Endothelial cell of umbilical vein (primary cell): ENCODE data around the gene TMEM269. TPM values are rescaled to one million over a fixed set of nuclear protein-coding genes. Genes with fewer than 3 reads are reported as not detected.

Experiments
- BruUV-seq: library from RNA; stranded (reverse); fragments of 400-500 nt; replicated peaks from 2 replicates; lab custom pipeline; 2021; lab: Mats Ljungman, UMichigan
- CTCF ChIA-PET: fragments of 300-600, 350-600 bp; sonication (Branson Sonifier 250); formaldehyde crosslinking; loops from one replicate; lab custom pipeline; 2021; ENCODE audit warnings: antibody characterized with exemption, inconsistent platforms; lab: Charles Lee
- POLR2A ChIA-PET: fragments of 300-600, 350-600 bp; sonication (Branson Sonifier 250); formaldehyde crosslinking; loops from one replicate; lab custom pipeline; 2021; ENCODE audit warnings: antibody characterized with exemption, inconsistent platforms; lab: Charles Lee
- DNase-seq: peaks from one replicate; pipeline ENCODE4 v3.0.0-alpha.2; 2011; ENCODE audit warnings: low read depth, low spot score
- FAIRE-seq: peaks from 2 replicates; lab custom pipeline; 2011; peaks lifted over from hg19 to GRCh38; lab: Jason Lieb, UNC
- H2AFZ ChIP-seq: 2 replicates; pipeline ENCODE4 v1.6.0; 2012; ENCODE audit warnings: low read depth, low read length, control low read depth, inconsistent platforms
- H3K27ac ChIP-seq: 2 replicates; pipeline ENCODE4 v1.5.1; 2011; ENCODE audit warnings: low read depth, mild to moderate bottlenecking, control low read depth, low read length, moderate library complexity; ENCODE audit not compliant: insufficient read depth
- H3K27me3 ChIP-seq, 2 experiments: 2 replicates each; pipeline versions ENCODE4 v1.6.0 to v1.6.1; 2011; ENCODE audit warnings: low read length in 2 of 2, mixed read lengths in 1 of 2; ENCODE audit not compliant: control insufficient read depth in 2 of 2, insufficient read depth in 2 of 2
- H3K36me3 ChIP-seq, 2 experiments: 2 replicates in 1 of 2; 3 replicates in 1 of 2; pipeline ENCODE4 v1.5.1; 2011; ENCODE audit warnings: low read length in 2 of 2, mild to moderate bottlenecking in 1 of 2, moderate library complexity in 1 of 2; ENCODE audit not compliant: control insufficient read depth in 2 of 2, insufficient read depth in 2 of 2; ENCODE audit errors: extremely low read depth in 1 of 2
- H3K4me1 ChIP-seq: 3 replicates; pipeline ENCODE4 v1.5.1; 2011; ENCODE audit warnings: mild to moderate bottlenecking, low read length; ENCODE audit not compliant: control insufficient read depth, insufficient read depth; ENCODE audit errors: extremely low read depth
- H3K4me2 ChIP-seq: 2 replicates; pipeline ENCODE4 v1.6.1; 2011; ENCODE audit warnings: low read length, control low read depth, mixed read lengths; ENCODE audit not compliant: insufficient read depth
- H3K4me3 ChIP-seq, 3 experiments: fragments of 200-600 bp in 1 of 3; sonication (generic), shearing (Covaris generic) in 1 of 3; replicated peaks in 1 of 3; 2 replicates each; pipeline ENCODE4 v1.5.1; 2011 to 2016; ENCODE audit warnings: control low read depth in 3 of 3, low read length in 3 of 3, mild to moderate bottlenecking in 2 of 3, inconsistent platforms in 1 of 3, low read depth in 1 of 3, moderate library complexity in 1 of 3; ENCODE audit not compliant: insufficient read depth in 1 of 3
- H3K79me2 ChIP-seq: 2 replicates; pipeline ENCODE4 v1.6.0; 2012; ENCODE audit warnings: low read length, inconsistent platforms; ENCODE audit not compliant: control insufficient read depth, insufficient read depth
- H3K9ac ChIP-seq: replicated peaks from 2 replicates; pipeline ENCODE3; 2011; ENCODE audit warnings: low read length, control low read depth; ENCODE audit not compliant: insufficient read depth; ENCODE audit errors: extremely low read depth
- H3K9me1 ChIP-seq: replicated peaks from 3 replicates; pipeline ENCODE4 v1.6.0; 2011; ENCODE audit warnings: mild to moderate bottlenecking, low read length; ENCODE audit not compliant: control insufficient read depth, insufficient read depth; ENCODE audit errors: extremely low read depth
- H3K9me3 ChIP-seq: replicated peaks from 2 replicates; pipeline ENCODE4 v1.5.1; 2012; ENCODE audit warnings: low read length, inconsistent platforms; ENCODE audit not compliant: control insufficient read depth, insufficient read depth
- H4K20me1 ChIP-seq: replicated peaks from 2 replicates; pipeline ENCODE3; 2011; ENCODE audit warnings: mild to moderate bottlenecking, low read length; ENCODE audit not compliant: control insufficient read depth, insufficient read depth; ENCODE audit errors: extremely low read depth
- EZH2 ChIP-seq: IDR thresholded peaks from 2 replicates; pipeline ENCODE4 v1.6.1; 2012; ENCODE audit warnings: borderline replicate concordance, low read depth, mild to moderate bottlenecking, moderate library complexity, low read length, inconsistent platforms; ENCODE audit not compliant: severe bottlenecking
- JUN ChIP-seq: IDR thresholded peaks from 2 replicates; pipeline ENCODE4 v1.6.1; 2011; ENCODE audit warnings: borderline replicate concordance, low read depth; ENCODE audit not compliant: insufficient read length, insufficient read depth
- MYC ChIP-seq: IDR thresholded peaks from one replicate; pipeline ENCODE4 v1.6.1; 2011; ENCODE audit warnings: mild to moderate bottlenecking, low read depth, low read length
- POLR2AphosphoS5 ChIP-seq: IDR thresholded peaks from 2 replicates; pipeline ENCODE4 v1.6.1; 2012; ENCODE audit warnings: low read depth, mild to moderate bottlenecking, control low read depth, low read length, moderate library complexity; ENCODE audit not compliant: insufficient read depth
- dilution Hi-C: fragments of 300-500 bp; cut with MboI; formaldehyde crosslinking; loops from one replicate; pipeline ENCODE4 v1.15.0; 2019; ENCODE audit warnings: low sequenced_read_pairs; ENCODE audit not compliant: extremely low pct_ligation_motif_present
- intact Hi-C: fragments of 100-400 bp; cut with micrococcal nuclease; formaldehyde crosslinking; loops from one replicate; pipeline ENCODE4 v1.10.0; 2022
- polyA plus RNA-seq, 4 experiments: library from polyadenylated mRNA; depleted of rRNA in 3 of 4; stranded (reverse) in 3 of 4; unstranded in 1 of 4; fragments of >200 nt; gene quantifications; 2 replicates each; pipeline versions ENCODE4 v1.2.1 to v1.2.3, GENCODE V29; 2011 to 2012; ENCODE audit warnings: missing spikeins in 1 of 4
- total RNA-seq: library from RNA; stranded (reverse); gene quantifications from 2 replicates; pipeline ENCODE4 v1.2.3, GENCODE V29; 2021
- TF ChIP-seq, protein P1 (sequence below): IDR thresholded peaks from 2 replicates; pipeline ENCODE4 v1.6.1; 2011; ENCODE audit not compliant: insufficient read depth, insufficient read length

TMEM269 gene
- total and polyA plus RNA-seq, 2 donors (not counting 3 experiments of a cell fraction or from before 2014, with no cell fraction given), result 0.03 TPM; not detected in 1

DNA sequence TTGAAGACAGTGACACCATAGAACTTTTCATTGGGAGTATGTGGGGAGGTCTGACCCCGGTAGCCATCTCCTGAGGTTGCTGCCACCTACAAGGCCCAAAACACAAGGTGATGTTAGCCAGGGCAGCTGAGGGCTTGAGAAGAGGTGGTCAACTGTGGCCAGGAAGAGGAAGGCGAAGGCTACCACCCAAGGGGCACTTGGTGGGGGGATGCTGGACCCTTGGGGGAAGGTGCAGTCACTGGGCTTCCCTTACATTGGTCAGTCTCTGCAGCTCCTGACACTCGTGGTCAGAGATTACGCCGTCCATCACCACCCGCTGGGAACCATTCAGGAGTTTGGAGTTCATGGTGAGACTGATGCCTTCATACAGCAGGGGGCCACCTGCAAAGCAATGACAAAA lies 32.5 kb upstream of the TMEM269 start:
- Histone ChIP-seq H3K27ac (no peak overlapping the region), H3K27me3 (no peaks in the 10 kb centered on the region), H2AFZ (no peak overlapping the region), H3K36me3 (peaks cover 30 to 69% of the 10 kb centered on the region in 2 experiments), H3K9ac (no peak overlapping the region), H3K9me1 (no peaks in the 10 kb centered on the region), H4K20me1 (no peaks in the 10 kb centered on the region), H3K4me3 (no peak overlapping the region), H3K9me3 (no peaks in the 10 kb centered on the region), H3K4me2 (no peak overlapping the region), H3K4me1 (no peaks in the 10 kb centered on the region), H3K79me2 (no peaks in the 10 kb centered on the region)
- ChIA-PET CTCF (interaction anchor here (0.9 to 1.0 kb wide), 2 partner anchors 10 to 174 kb away, joined by 3 to 6 read pairs; no protein-coding TSS in a partner anchor), POLR2A (no interaction called here)
- dilution Hi-C loops, result no loop called here
- FAIRE-seq (no peak), DNase-seq (no peak)
- TF ChIP-seq MYC, result no peak
- TF ChIP-seq, protein P1, sequence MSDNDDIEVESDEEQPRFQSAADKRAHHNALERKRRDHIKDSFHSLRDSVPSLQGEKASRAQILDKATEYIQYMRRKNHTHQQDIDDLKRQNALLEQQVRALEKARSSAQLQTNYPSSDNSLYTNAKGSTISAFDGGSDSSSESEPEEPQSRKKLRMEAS, result no peak
- TF ChIP-seq POLR2AphosphoS5, result no peak
- TF ChIP-seq EZH2, result no peak
- BruUV-seq, result no TSS peak
- intact Hi-C loops, result no loop called here

DNA sequence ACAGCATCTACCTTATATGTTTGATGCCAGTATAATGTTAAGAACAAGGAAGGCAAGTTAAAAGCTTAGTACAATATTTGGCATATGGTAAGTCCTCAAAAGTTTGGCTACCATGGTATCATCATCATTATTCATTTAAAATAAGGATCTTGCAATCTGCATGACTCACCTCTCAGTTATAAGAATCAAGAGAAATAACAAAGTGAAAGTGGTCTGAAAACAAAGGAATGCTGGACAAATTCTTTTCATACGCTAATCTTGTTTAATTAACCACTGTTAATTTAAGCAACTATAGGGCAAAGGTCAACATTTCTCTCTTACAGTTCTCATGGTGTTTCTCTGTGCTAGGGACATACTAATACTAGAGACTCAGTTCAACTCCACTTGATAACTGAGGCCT lies 31.7 kb upstream of the TMEM269 start:
- ChIA-PET CTCF (interaction anchor here (0.9 to 1.0 kb wide), 2 partner anchors 11 to 175 kb away, joined by 3 to 6 read pairs; no protein-coding TSS in a partner anchor), POLR2A (no interaction called here)
- FAIRE-seq, result no peak
- no peak overlapping the region for H2AFZ ChIP-seq
- no peaks in the 10 kb centered on the region for H4K20me1 ChIP-seq
- no peaks in the 10 kb centered on the region for H3K9me3 ChIP-seq
- H3K9ac ChIP-seq, result no peak overlapping the region
- no peaks in the 10 kb centered on the region for H3K9me1 ChIP-seq
- no peaks in the 10 kb centered on the region for H3K27me3 ChIP-seq
- H3K27ac ChIP-seq, result no peak overlapping the region
- no peak overlapping the region for H3K4me2 ChIP-seq
- intact Hi-C loops (no loop called here), dilution Hi-C loops (no loop called here)
- DNase-seq, result no peak
- H3K4me1 ChIP-seq, result no peaks in the 10 kb centered on the region
- H3K79me2 ChIP-seq, result no peaks in the 10 kb centered on the region
- no peak for TF ChIP-seq EZH2
- TF ChIP-seq JUN, result peak; percentile 18
- no peak overlapping the region for H3K4me3 ChIP-seq
- BruUV-seq, result no TSS peak
- H3K36me3 ChIP-seq, result peaks cover 30 to 68% of the 10 kb centered on the region in 2 experiments
